Measurements from ENCODE around the gene PRUNE2.

Gene PRUNE2

GRCh38 chr9:76615177-76615603, 290.7 kb downstream of the PRUNE2 start:
- POLR2A ChIA-PET: no interaction called here
- CTCF ChIA-PET: interaction anchor here (1.3 kb wide), 1 partner anchor 43 kb away, joined by 5 read pairs; no protein-coding TSS in a partner anchor
- no peak overlapping the region for H3K4me3 ChIP-seq (ENCODE audit: low read depth, low read length)
- TF ChIP-seq, protein P1, sequence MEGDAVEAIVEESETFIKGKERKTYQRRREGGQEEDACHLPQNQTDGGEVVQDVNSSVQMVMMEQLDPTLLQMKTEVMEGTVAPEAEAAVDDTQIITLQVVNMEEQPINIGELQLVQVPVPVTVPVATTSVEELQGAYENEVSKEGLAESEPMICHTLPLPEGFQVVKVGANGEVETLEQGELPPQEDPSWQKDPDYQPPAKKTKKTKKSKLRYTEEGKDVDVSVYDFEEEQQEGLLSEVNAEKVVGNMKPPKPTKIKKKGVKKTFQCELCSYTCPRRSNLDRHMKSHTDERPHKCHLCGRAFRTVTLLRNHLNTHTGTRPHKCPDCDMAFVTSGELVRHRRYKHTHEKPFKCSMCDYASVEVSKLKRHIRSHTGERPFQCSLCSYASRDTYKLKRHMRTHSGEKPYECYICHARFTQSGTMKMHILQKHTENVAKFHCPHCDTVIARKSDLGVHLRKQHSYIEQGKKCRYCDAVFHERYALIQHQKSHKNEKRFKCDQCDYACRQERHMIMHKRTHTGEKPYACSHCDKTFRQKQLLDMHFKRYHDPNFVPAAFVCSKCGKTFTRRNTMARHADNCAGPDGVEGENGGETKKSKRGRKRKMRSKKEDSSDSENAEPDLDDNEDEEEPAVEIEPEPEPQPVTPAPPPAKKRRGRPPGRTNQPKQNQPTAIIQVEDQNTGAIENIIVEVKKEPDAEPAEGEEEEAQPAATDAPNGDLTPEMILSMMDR (IDR thresholded peaks at IDR 0.05; ENCODE audit: insufficient read depth, low read length, missing control alignments): no peak
- DNase-seq (ENCODE audit: low read depth, low spot score): no peak

- ChIA-PET POLR2A (no interaction called here), CTCF (interaction anchor here (1.9 kb wide), 1 partner anchor 45 kb away, joined by 5 read pairs; no protein-coding TSS in a partner anchor)
- H3K4me3 ChIP-seq (ENCODE audit: low read depth, low read length): no peak overlapping the region
- TF ChIP-seq, protein P1 (IDR thresholded peaks at IDR 0.05; ENCODE audit: insufficient read depth, low read length, missing control alignments): no peak
- DNase-seq (ENCODE audit: low read depth, low spot score): no peak
These were observed 291.9 kb downstream of the PRUNE2 start for GRCh38 chr9:76613974-76614373.

- H3K4me3 ChIP-seq (ENCODE audit: low read depth, low read length): no peak overlapping the region
- no peak for DNase-seq (ENCODE audit: low read depth, low spot score)
- ChIA-PET POLR2A (no interaction called here), CTCF (interaction anchor here (1.9 kb wide), 1 partner anchor 46 kb away, joined by 5 read pairs; no protein-coding TSS in a partner anchor)
- TF ChIP-seq, protein P1 (IDR thresholded peaks at IDR 0.05; ENCODE audit: insufficient read depth, low read length, missing control alignments): no peak
These were observed 292.6 kb downstream of the PRUNE2 start for GRCh38 chr9:76613150-76613781.

DNA sequence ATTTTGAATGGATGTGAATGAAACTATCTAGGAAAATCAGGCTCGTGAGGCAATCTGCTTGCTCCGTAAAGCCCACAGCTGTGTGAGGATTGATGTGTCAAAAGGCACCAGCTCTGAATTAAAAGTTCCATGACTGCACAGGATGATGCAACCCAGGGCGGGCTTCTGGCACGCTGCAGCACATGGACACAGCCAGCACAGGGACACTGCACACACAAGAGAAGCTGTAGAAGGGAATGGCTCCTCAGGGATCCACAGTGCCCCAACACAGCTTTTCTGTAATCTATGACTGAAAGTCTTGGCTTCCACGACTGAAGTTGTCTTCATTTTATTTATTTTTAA, 295.9 kb downstream of the PRUNE2 start:
- DNase-seq (ENCODE audit: low read depth, low spot score): no peak
- ChIA-PET POLR2A (no interaction called here), CTCF (interaction anchor here (0.8 to 2.6 kb wide), 2 partner anchors 48 to 161 kb away, joined by 4 to 8 read pairs; no protein-coding TSS in a partner anchor)
- H3K4me3 ChIP-seq (ENCODE audit: low read depth, low read length): no peak overlapping the region
- TF ChIP-seq, protein P1 (IDR thresholded peaks at IDR 0.05; ENCODE audit: insufficient read depth, low read length, missing control alignments): no peak

DNA sequence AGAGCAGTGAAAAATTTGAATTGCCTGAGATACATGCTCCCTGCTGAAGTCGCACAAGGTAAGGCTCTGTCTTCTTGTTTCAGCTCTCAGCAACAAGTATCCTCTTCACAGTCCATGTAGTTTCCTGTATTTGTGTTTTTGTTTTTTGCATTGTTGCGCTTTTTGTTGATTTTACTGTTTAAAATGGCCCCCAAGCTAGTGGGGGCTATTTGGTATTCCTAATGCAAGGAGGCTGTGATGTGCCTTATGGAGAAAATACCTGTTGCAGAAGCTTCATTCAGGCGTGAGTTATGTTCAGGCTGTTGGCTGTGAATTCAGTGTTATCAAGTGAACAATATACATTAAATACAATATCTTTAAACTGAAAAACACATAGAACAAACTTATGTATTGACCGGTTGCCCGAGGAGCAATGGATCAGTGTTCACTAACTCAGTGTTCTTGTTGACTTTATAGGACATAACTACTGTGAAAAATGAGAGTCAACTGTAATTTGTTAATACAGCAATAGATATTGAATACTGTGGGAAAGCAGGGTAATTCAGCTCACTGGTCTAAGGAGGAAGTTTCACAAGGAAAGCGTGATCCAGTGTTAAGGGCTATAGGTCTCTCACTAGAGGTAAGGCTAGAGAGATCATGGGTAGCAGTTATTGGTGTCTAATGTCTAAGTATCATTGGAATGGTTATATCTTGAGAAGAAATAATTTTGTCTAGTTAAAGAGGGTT, 296.5 kb downstream of the PRUNE2 start:
- CTCF ChIA-PET: interaction anchor here (0.8 to 2.6 kb wide), 3 partner anchors 25 to 160 kb away, joined by 3 to 8 read pairs (median 4); no protein-coding TSS in a partner anchor
- POLR2A ChIA-PET: no interaction called here
- TF ChIP-seq, protein P1 (IDR thresholded peaks at IDR 0.05; ENCODE audit: insufficient read depth, low read length, missing control alignments): no peak
- H3K4me3 ChIP-seq (ENCODE audit: low read depth, low read length): no peak overlapping the region
- no peak for DNase-seq (ENCODE audit: low read depth, low spot score)

DNA sequence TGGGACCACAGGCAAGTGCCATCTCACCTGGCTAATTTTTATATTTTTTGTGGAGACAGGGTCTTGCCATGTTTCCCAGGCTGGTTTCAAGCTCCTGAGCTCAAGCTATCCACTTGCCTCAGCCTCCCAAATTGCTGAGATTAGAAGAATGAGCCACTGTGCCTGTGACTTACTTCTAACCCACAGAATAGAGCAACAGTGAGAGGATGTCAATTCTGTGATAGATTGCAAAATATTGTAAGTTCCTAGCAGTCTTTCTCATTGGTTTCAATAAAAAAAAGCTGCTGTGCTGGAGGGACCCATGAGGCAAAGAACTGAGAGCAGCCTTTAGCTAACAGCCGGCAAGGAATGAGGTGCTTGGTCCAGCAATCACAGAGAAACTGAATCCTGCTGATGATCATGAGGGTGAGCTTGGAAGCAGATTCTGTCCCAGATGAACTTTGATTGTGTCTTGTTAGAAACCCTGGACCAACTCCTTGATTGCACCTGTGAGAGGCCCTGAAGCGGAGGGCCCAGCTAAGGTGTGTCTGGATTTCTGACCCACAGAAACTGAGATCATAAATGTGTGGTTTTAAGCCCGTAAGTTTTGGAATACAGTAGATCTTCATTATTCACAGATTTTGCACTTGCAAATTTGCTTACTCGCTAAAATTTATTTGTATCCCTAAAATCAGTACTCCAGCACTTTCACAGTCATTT, 297.2 kb downstream of the PRUNE2 start:
- POLR2A ChIA-PET: no interaction called here
- no peak overlapping the region for H3K4me3 ChIP-seq (ENCODE audit: low read depth, low read length)
- DNase-seq (ENCODE audit: low read depth, low spot score): no peak
- CTCF ChIA-PET: interaction anchor here (1.5 kb wide), 1 partner anchor 26 kb away, joined by 3 read pairs; no protein-coding TSS in a partner anchor
- TF ChIP-seq, protein P1 (IDR thresholded peaks at IDR 0.05; ENCODE audit: insufficient read depth, low read length, missing control alignments): no peak

All from AG04449 (cell line).